CD4-positive, alpha-beta T cell (primary cell): Measurements from ENCODE around the gene SIGLEC5. TPM values are rescaled to one million over a fixed set of nuclear protein-coding genes. Genes with fewer than 3 reads are reported as not detected.

ENCODE experiments used
- ATAC-seq: fragments of 200-7000 bp; cut with Tn5 transposase; one replicate; pipeline ENCODE4 v1.10.0; 2022; ENCODE audit warnings: mild to moderate bottlenecking; ENCODE audit not compliant: poor library complexity
- CTCF ChIA-PET: fragments of 350-600 bp; sonication (Branson Sonifier 250); formaldehyde crosslinking; loops from one replicate; lab custom pipeline; 2021; ENCODE audit warnings: antibody characterized with exemption, inconsistent platforms; lab: Charles Lee
- POLR2A ChIA-PET: fragments of 350-600 bp; sonication (Branson Sonifier 250); formaldehyde crosslinking; loops from one replicate; lab custom pipeline; 2021; ENCODE audit warnings: antibody characterized with exemption, inconsistent platforms; lab: Charles Lee
- DNase-seq, 14 experiments: peaks; one replicate each; pipeline ENCODE4 v3.0.0-alpha.2; 2013 to 2020; ENCODE audit warnings: mixed read lengths in 2 of 14
- H3K27ac ChIP-seq, 2 donors: one replicate each; pipeline versions ENCODE4 v1.5.1 to v1.7.0; 2013; ENCODE audit warnings: low read length in 2 of 2, low read depth in 1 of 2, mild to moderate bottlenecking in 1 of 2
- H3K27me3 ChIP-seq, 2 experiments: 1 replicate in 1 of 2; 2 replicates in 1 of 2; pipeline versions ENCODE4 v1.6.1 to v1.7.0; 2013; ENCODE audit warnings: low read length in 2 of 2, control low read depth in 1 of 2, mild to moderate bottlenecking in 1 of 2, moderate library complexity in 1 of 2; ENCODE audit not compliant: insufficient read depth in 2 of 2, control insufficient read depth in 1 of 2
- H3K36me3 ChIP-seq: one replicate; pipeline ENCODE4 v1.6.1; 2013; ENCODE audit warnings: low read length, control low read depth; ENCODE audit not compliant: insufficient read depth
- H3K4me1 ChIP-seq: one replicate; pipeline ENCODE4 v1.6.1; 2013; ENCODE audit warnings: low read length, control low read depth; ENCODE audit not compliant: insufficient read depth
- H3K4me3 ChIP-seq: one replicate; pipeline ENCODE4 v1.5.1; 2013; ENCODE audit warnings: mild to moderate bottlenecking, low read length, moderate library complexity
- H3K9me3 ChIP-seq, 2 experiments: 1 replicate in 1 of 2; 2 replicates in 1 of 2; pipeline versions ENCODE4 v1.6.1 to v1.7.0; 2013; ENCODE audit warnings: low read length in 2 of 2, mild to moderate bottlenecking in 2 of 2, control low read depth in 1 of 2, moderate library complexity in 1 of 2; ENCODE audit not compliant: control insufficient read depth in 1 of 2, insufficient read depth in 1 of 2
- H3K27ac Mint-ChIP-seq: one replicate; pipeline ENCODE4 v1.8.0; 2020; ENCODE audit warnings: mixed read lengths
- H3K27me3 Mint-ChIP-seq: one replicate; pipeline ENCODE4 v1.8.0; 2021; ENCODE audit warnings: mixed read lengths
- H3K36me3 Mint-ChIP-seq: one replicate; pipeline ENCODE4 v1.8.0; 2021; ENCODE audit warnings: low read depth, mixed read lengths
- H3K4me1 Mint-ChIP-seq: one replicate; pipeline ENCODE4 v1.8.0; 2021; ENCODE audit warnings: low read depth, mixed read lengths
- H3K4me3 Mint-ChIP-seq: one replicate; pipeline ENCODE4 v1.8.0; 2020; ENCODE audit warnings: mild to moderate bottlenecking, mixed read lengths
- H3K9me3 Mint-ChIP-seq: one replicate; pipeline ENCODE4 v1.8.0; 2020; ENCODE audit warnings: mixed read lengths
- intact Hi-C, 2 experiments: fragments of 100-400 bp; cut with DNase I in 1 of 2; cut with micrococcal nuclease in 1 of 2; formaldehyde crosslinking; loops; one replicate each; pipeline versions ENCODE4 v1.15.1 to v1.9.0; 2023 to 2025; cut with DNase I, micrococcal nuclease
- total RNA-seq, 174 experiments: library from RNA in 2 of 174; stranded (reverse) in 2 of 174; gene quantifications; one replicate each; pipeline ENCODE4 v1.2.3 and lab custom pipeline; 2021 to 2026
- TF ChIP-seq, protein P1 (sequence below): fragments of 200-600 bp; IDR thresholded peaks from one replicate; pipeline ENCODE4 v1.8.0; 2022; ENCODE audit warnings: antibody characterized with exemption, mild to moderate bottlenecking

The SIGLEC5 gene
- total RNA-seq, 2 experiments from 2014 or later, result not detected

DNA sequence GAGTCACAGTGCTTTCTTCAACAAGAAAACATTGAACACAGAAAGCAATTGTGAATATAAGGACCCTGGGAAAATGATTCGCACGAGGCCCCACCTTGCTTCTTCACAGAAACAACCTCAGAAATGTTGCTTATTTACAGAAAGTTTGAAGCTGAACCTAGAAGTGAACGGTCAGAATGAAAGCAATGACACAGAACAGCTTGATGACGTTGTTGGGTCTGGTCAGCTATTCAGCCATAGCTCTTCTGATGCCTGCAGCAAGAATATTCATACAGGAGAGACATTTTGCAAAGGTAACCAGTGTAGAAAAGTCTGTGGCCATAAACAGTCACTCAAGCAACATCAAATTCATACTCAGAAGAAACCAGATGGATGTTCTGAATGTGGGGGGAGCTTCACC lies 43.4 kb downstream of the SIGLEC5 start:
- H3K4me3 Mint-ChIP-seq, result no peak overlapping the region
- Histone ChIP-seq H3K9me3 (peaks cover 21 to 68% of the 10 kb centered on the region in 2 experiments), H3K4me3 (no peak overlapping the region), H3K36me3 (peaks cover 46% of the 10 kb centered on the region), H3K4me1 (no peaks in the 10 kb centered on the region), H3K27me3 (no peaks in the 10 kb centered on the region), H3K27ac (no peak overlapping the region)
- intact Hi-C loops, result no loop called here
- TF ChIP-seq, protein P1, sequence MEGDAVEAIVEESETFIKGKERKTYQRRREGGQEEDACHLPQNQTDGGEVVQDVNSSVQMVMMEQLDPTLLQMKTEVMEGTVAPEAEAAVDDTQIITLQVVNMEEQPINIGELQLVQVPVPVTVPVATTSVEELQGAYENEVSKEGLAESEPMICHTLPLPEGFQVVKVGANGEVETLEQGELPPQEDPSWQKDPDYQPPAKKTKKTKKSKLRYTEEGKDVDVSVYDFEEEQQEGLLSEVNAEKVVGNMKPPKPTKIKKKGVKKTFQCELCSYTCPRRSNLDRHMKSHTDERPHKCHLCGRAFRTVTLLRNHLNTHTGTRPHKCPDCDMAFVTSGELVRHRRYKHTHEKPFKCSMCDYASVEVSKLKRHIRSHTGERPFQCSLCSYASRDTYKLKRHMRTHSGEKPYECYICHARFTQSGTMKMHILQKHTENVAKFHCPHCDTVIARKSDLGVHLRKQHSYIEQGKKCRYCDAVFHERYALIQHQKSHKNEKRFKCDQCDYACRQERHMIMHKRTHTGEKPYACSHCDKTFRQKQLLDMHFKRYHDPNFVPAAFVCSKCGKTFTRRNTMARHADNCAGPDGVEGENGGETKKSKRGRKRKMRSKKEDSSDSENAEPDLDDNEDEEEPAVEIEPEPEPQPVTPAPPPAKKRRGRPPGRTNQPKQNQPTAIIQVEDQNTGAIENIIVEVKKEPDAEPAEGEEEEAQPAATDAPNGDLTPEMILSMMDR, result no peak
- CTCF ChIA-PET, result no interaction called here
- H3K27ac Mint-ChIP-seq, result no peak overlapping the region
- peaks cover 19% of the 10 kb centered on the region for H3K9me3 Mint-ChIP-seq
- ATAC-seq (no peak), DNase-seq (no peak)
- POLR2A ChIA-PET, result no interaction called here
- no peaks in the 10 kb centered on the region for H3K27me3 Mint-ChIP-seq
- peaks cover 73% of the 10 kb centered on the region for H3K36me3 Mint-ChIP-seq
- H3K4me1 Mint-ChIP-seq, result no peaks in the 10 kb centered on the region

- no peak overlapping the region for H3K4me3 ChIP-seq
- H3K27me3 ChIP-seq, result no peaks in the 10 kb centered on the region
- H3K27ac ChIP-seq, result no peak overlapping the region
- Mint-ChIP-seq H3K27me3 (no peaks in the 10 kb centered on the region), H3K4me3 (no peak overlapping the region), H3K36me3 (peaks cover 78% of the 10 kb centered on the region), H3K4me1 (no peaks in the 10 kb centered on the region), H3K27ac (no peak overlapping the region), H3K9me3 (peaks cover 19% of the 10 kb centered on the region)
- peaks cover 19 to 68% of the 10 kb centered on the region in 2 experiments for H3K9me3 ChIP-seq
- no peak for ATAC-seq
- intact Hi-C loops, result no loop called here
- H3K4me1 ChIP-seq, result no peaks in the 10 kb centered on the region
- ChIA-PET CTCF (no interaction called here), POLR2A (no interaction called here)
- TF ChIP-seq, protein P1, result no peak
- peaks cover 51% of the 10 kb centered on the region for H3K36me3 ChIP-seq
- DNase-seq, result no peak
Measured at GRCh38 chr19:51586103-51586728, 44.0 kb downstream of the SIGLEC5 start.

DNA sequence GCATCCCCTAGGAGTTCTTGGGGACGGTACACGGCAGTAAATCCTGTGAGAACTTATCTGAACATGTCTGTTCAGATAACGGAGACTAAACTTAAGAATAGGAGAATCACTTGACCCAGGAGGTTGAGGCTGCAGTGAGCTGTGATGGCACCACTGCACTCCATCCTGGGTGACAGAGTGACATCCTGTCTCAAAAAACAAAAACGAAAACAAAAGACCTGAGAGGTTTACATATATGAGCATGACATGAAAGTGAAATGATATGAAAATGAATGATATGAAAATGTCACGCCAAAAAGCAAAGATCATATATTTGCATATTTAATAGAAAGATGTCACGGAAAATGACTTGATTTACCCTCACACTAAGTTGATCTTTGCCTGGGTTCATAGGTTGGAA lies 53.4 kb downstream of the SIGLEC5 start:
- Histone ChIP-seq H3K4me1 (peaks cover 8% of the 10 kb centered on the region), H3K27ac (no peak overlapping the region), H3K4me3 (no peak overlapping the region), H3K27me3 (no peaks in the 10 kb centered on the region), H3K9me3 (no peaks in the 10 kb centered on the region), H3K36me3 (peaks cover 28% of the 10 kb centered on the region)
- H3K4me1 Mint-ChIP-seq, result peaks cover 20% of the 10 kb centered on the region
- H3K9me3 Mint-ChIP-seq, result no peaks in the 10 kb centered on the region
- peaks cover 73% of the 10 kb centered on the region for H3K36me3 Mint-ChIP-seq
- H3K27me3 Mint-ChIP-seq, result no peaks in the 10 kb centered on the region
- H3K27ac Mint-ChIP-seq, result no peak overlapping the region
- ATAC-seq, result no peak
- ChIA-PET POLR2A (no interaction called here), CTCF (no interaction called here)
- intact Hi-C loops, result no loop called here
- H3K4me3 Mint-ChIP-seq, result no peak overlapping the region
- TF ChIP-seq, protein P1, result no peak
- no peak for DNase-seq
